ENCODE measurements around the gene MAFB.

- no peak for TF ChIP-seq POLR2A (IDR thresholded peaks at IDR 0.05; ENCODE audit: low read depth, low read length)
- no peak for TF ChIP-seq TAF1 (IDR thresholded peaks at IDR 0.05; ENCODE audit: low read depth, low read length)
- no peak for TF ChIP-seq POLR2AphosphoS5 (IDR thresholded peaks at IDR 0.05; ENCODE audit: low read depth, low read length)
- no peak for TF ChIP-seq POU2F2 (IDR thresholded peaks at IDR 0.05; ENCODE audit: low read depth, low read length)
- TF ChIP-seq SPI1 (IDR thresholded peaks at IDR 0.05; ENCODE audit: low read depth, low read length): no peak
These were observed 25.7 kb downstream of the MAFB start for GRCh38 chr20:40663304-40663790.

Measured in GM12891 (cell line).